HepG2 (cell line): Measurements from ENCODE around the gene SBK1. TPM values are rescaled to one million over a fixed set of nuclear protein-coding genes. Genes with fewer than 3 reads are reported as not detected.
"Not testable (repeated sequence)": the region's sequence is repeated elsewhere in the genome, so short reads cannot be mapped to it uniquely, and the experiment has no call there.

Experiments
- ATAC-seq: fragments of 200-7000 bp; cut with Tn5 transposase; 3 replicates; pipeline ENCODE4 v1.9.1; 2020; ENCODE audit warnings: mild to moderate bottlenecking, moderate library complexity
- BruUV-seq: library from RNA; stranded (reverse); fragments of 400-500 nt; replicated peaks from 2 replicates; lab custom pipeline; 2021; lab: Mats Ljungman, UMichigan
- CTCF ChIA-PET: fragments of 300-600 bp; formaldehyde crosslinking; extraction: SDS; loops from one replicate; lab custom pipeline; 2021; ENCODE audit warnings: low total read pairs, inconsistent platforms, low intra/inter-chr PET ratio; lab: Yijun Ruan, JAX
- POLR2A ChIA-PET: fragments of 350-600 bp; sonication (Branson Sonifier 250); formaldehyde crosslinking; loops from one replicate; lab custom pipeline; 2020; ENCODE audit warnings: antibody characterized with exemption, inconsistent platforms; lab: Yijun Ruan, JAX
- DNase-seq: peaks from one replicate; pipeline ENCODE4 v3.0.0-alpha.2; 2015; ENCODE audit warnings: low spot score
- FAIRE-seq: peaks from 3 replicates; lab custom pipeline; 2011; peaks lifted over from hg19 to GRCh38; lab: Jason Lieb, UNC
- H2AFZ ChIP-seq: one replicate; pipeline ENCODE4 v1.6.1; 2011; ENCODE audit warnings: low read length, inconsistent platforms
- H3K27ac ChIP-seq: fragments of 300-600 bp; 3 replicates; pipeline ENCODE4 v1.8.0; 2011; ENCODE audit warnings: mixed run types, mild to moderate bottlenecking, mixed read lengths, low read length, inconsistent platforms; ENCODE audit not compliant: insufficient read depth; ENCODE audit errors: extremely low read length
- H3K27me3 ChIP-seq, 2 experiments: fragments of 200-600 bp in 1 of 2; 2 replicates in 1 of 2; 3 replicates in 1 of 2; pipeline versions ENCODE4 v1.6.0 to v1.8.0; 2011; ENCODE audit warnings: low read length in 2 of 2, mild to moderate bottlenecking in 2 of 2, moderate library complexity in 2 of 2, inconsistent platforms in 1 of 2; ENCODE audit not compliant: insufficient read depth in 2 of 2, control insufficient read depth in 1 of 2
- H3K36me3 ChIP-seq, 2 experiments: fragments of 200-600 bp in 1 of 2; replicated peaks in 1 of 2; 2 replicates in 1 of 2; 3 replicates in 1 of 2; pipeline versions ENCODE4 v1.5.1 to v1.8.0; 2011; ENCODE audit warnings: low read length in 2 of 2, inconsistent platforms in 1 of 2; ENCODE audit not compliant: insufficient read depth in 2 of 2, control insufficient read depth in 1 of 2
- H3K4me1 ChIP-seq: 2 replicates; pipeline ENCODE4 v1.5.1; 2012; ENCODE audit warnings: low read length, inconsistent platforms; ENCODE audit not compliant: insufficient read depth
- H3K4me2 ChIP-seq: 2 replicates; pipeline ENCODE4 v1.6.0; 2011; ENCODE audit warnings: low read depth, low read length, inconsistent platforms
- H3K4me3 ChIP-seq, 3 experiments: fragments of 200-600 bp in 1 of 3; sonication (generic), shearing (Covaris generic) in 1 of 3; replicated peaks in 1 of 3; 2 replicates each; pipeline ENCODE4 v1.5.1; 2011 to 2016; ENCODE audit warnings: low read length in 3 of 3, inconsistent platforms in 2 of 3, low read depth in 2 of 3, mild to moderate bottlenecking in 2 of 3, control low read depth in 1 of 3, mixed read lengths in 1 of 3; ENCODE audit not compliant: insufficient read depth in 1 of 3
- H3K79me2 ChIP-seq: one replicate; pipeline ENCODE4 v1.6.1; 2011; ENCODE audit warnings: low read length, inconsistent platforms; ENCODE audit not compliant: insufficient read depth
- H3K9ac ChIP-seq: 2 replicates; pipeline ENCODE4 v1.6.0; 2011; ENCODE audit warnings: mild to moderate bottlenecking, low read depth, low read length, inconsistent platforms; ENCODE audit not compliant: insufficient read depth
- H3K9me3 ChIP-seq: 2 replicates; pipeline ENCODE4 v1.5.1; 2012; ENCODE audit warnings: mild to moderate bottlenecking, low read length
- H4K20me1 ChIP-seq: 2 replicates; pipeline ENCODE4 v1.6.0; 2011; ENCODE audit warnings: inconsistent platforms, mild to moderate bottlenecking, low read length, moderate library complexity; ENCODE audit not compliant: insufficient read depth
- AKAP8 ChIP-seq: sonication (generic); formaldehyde crosslinking; IDR thresholded peaks from 2 replicates; pipeline ENCODE4 v1.5.1; 2020; ENCODE audit warnings: mild to moderate bottlenecking, missing genetic modification reagents
- FOXA1 ChIP-seq, 2 experiments: fragments of 450-650 bp in 1 of 2; sonication (generic) in 1 of 2; formaldehyde crosslinking in 1 of 2; IDR thresholded peaks; 2 replicates each; pipeline versions ENCODE4 v1.4.0 to v1.6.1; 2016 to 2020; ENCODE audit warnings: missing genetic modification reagents in 1 of 2
- GFI1 ChIP-seq: sonication (generic); formaldehyde crosslinking; IDR thresholded peaks from 2 replicates; pipeline ENCODE4 v1.5.0; 2020; ENCODE audit warnings: missing genetic modification reagents, mild to moderate bottlenecking, borderline replicate concordance
- NFYC ChIP-seq: IDR thresholded peaks from 2 replicates; pipeline ENCODE4 v1.6.1; 2016; ENCODE audit warnings: missing genetic modification reagents, missing compliant biosample characterization
- RFXAP ChIP-seq: sonication (generic); formaldehyde crosslinking; IDR thresholded peaks from 2 replicates; pipeline ENCODE4 v1.4.0; 2020; ENCODE audit warnings: missing genetic modification reagents, borderline replicate concordance
- TRAFD1 ChIP-seq: sonication (generic); formaldehyde crosslinking; IDR thresholded peaks from 2 replicates; pipeline ENCODE4 v1.5.1; 2020; ENCODE audit warnings: missing genetic modification reagents, mild to moderate bottlenecking, borderline replicate concordance
- USF2 ChIP-seq, 2 experiments: sonication (generic) in 1 of 2; formaldehyde crosslinking in 1 of 2; IDR thresholded peaks; 2 replicates each; pipeline versions ENCODE4 v1.5.1 to v1.6.1; 2011 to 2020; ENCODE audit warnings: borderline replicate concordance in 1 of 2, low read depth in 1 of 2, low read length in 1 of 2, mild to moderate bottlenecking in 1 of 2, missing genetic modification reagents in 1 of 2, moderate library complexity in 1 of 2
- ZBTB8A ChIP-seq: sonication (generic); formaldehyde crosslinking; IDR thresholded peaks from 2 replicates; pipeline ENCODE4 v1.4.0; 2020; ENCODE audit warnings: mild to moderate bottlenecking, low read depth, missing genetic modification reagents, borderline replicate concordance
- ZNF644 ChIP-seq: IDR thresholded peaks from 2 replicates; pipeline ENCODE4 v1.6.1; 2016; ENCODE audit warnings: low read depth
- WGBS: methylation state at CpG from one replicate; pipeline ENCODE4 v1.1.6; 2017; ENCODE audit warnings: low lambda C conversion rate; 5-methylcytosine and 5-hydroxymethylcytosine counted together
- in situ Hi-C: cut with HindIII; loops from 2 replicates; pipeline ENCODE4 v1.10.0; 2017; ENCODE audit warnings: low pct_unique_long_range_greater_than_20kb; ENCODE audit not compliant: extremely low pct_ligation_motif_present
- intact Hi-C: fragments of 100-400 bp; cut with micrococcal nuclease; formaldehyde crosslinking; loops from one replicate; pipeline ENCODE4 v1.10.0; 2022; ENCODE audit not compliant: unreplicated experiment
- polyA plus RNA-seq, 8 experiments: library from polyadenylated mRNA; depleted of rRNA in 3 of 8; stranded (reverse) in 7 of 8; unstranded in 1 of 8; fragments of >200 nt; fragmentation: Illumina TruSeq in 4 of 8; extraction: Trizol in 4 of 8; gene quantifications; 2 replicates each; pipeline versions ENCODE4 v1.2.1 to v1.2.3, GENCODE V29; 2011 to 2016; ENCODE audit warnings: low read depth in 4 of 8, missing spikeins in 1 of 8, mixed read lengths in 1 of 8; ENCODE audit not compliant: insufficient read depth in 1 of 8
- total RNA-seq, 5 experiments: library from RNA; depleted of rRNA; stranded (reverse); fragments of >200 nt; fragmentation: Illumina TruSeq; extraction: Trizol; gene quantifications; 2 replicates each; pipeline ENCODE4 v1.2.3, GENCODE V29; 2016; ENCODE audit warnings: low read depth in 1 of 5

Gene SBK1
- total and polyA plus RNA-seq, 2 of the 13 experiments (the other 11 are each of a cell fraction or from before 2014, with no cell fraction given) = 0.15 to 0.17 TPM

- TF ChIP-seq TRAFD1 = no peak
- TF ChIP-seq AKAP8 (CRISPR knock-in tag) = no peak
- no peak for TF ChIP-seq ZBTB8A (CRISPR knock-in tag)
- no peak for TF ChIP-seq RFXAP (CRISPR knock-in tag)
- no peak for TF ChIP-seq GFI1 (CRISPR knock-in tag)
- TF ChIP-seq ZNF644 (CRISPR knock-in tag) = peak; percentile 86
Observed at GRCh38 chr16:28326881-28327610, 34.7 kb downstream of the SBK1 start (continued).

- peak; percentile 66 for ATAC-seq
- H3K79me2 ChIP-seq; FAIRE-seq; H2AFZ ChIP-seq; POLR2A ChIA-PET; intact Hi-C loops; BruUV-seq; H3K27ac ChIP-seq; DNase-seq; H3K4me2 ChIP-seq; H3K4me3 ChIP-seq; H3K9me3 ChIP-seq; H4K20me1 ChIP-seq; in situ Hi-C loops; H3K9ac ChIP-seq; H3K36me3 ChIP-seq; CTCF ChIA-PET; H3K27me3 ChIP-seq; TF ChIP-seq FOXA1 (IDR thresholded peaks at IDR 0.05); USF2 (IDR thresholded peaks at IDR 0.05; ENCODE audit: low read depth, low read length): not testable (repeated sequence)
- 37% methylated on average over 8 of the region's 9 CpGs for WGBS
- peaks cover 20% of the 10 kb centered on the region for H3K4me1 ChIP-seq
- TF ChIP-seq NFYC (CRISPR knock-in tag) (peak; percentile 70), FOXA1 (CRISPR knock-in tag; IDR thresholded peaks at IDR 0.05) (0 out of 2 replicates have a peak, but pooled peaks have one; percentile 11), USF2 (CRISPR knock-in tag; IDR thresholded peaks at IDR 0.05; ENCODE audit: borderline replicate concordance) (peak; percentile 69; the same call in 1 of the 2 replicates)
Observed at GRCh38 chr16:28330232-28330631, 37.9 kb downstream of the SBK1 start.
